HG02884 (cell line): ENCODE measurements around the gene DDC.
"Not testable (repeated sequence)": the region's sequence is repeated elsewhere in the genome, so short reads cannot be mapped to it uniquely, and the experiment has no call there.

ENCODE experiments used
- ATAC-seq: cut with Tn5 transposase; IDR thresholded peaks from one replicate; pipeline ENCODE4 v1.9.1; 2021; ENCODE audit warnings: mild to moderate bottlenecking, moderate library complexity; ENCODE audit not compliant: unreplicated experiment

The DDC gene

GRCh38 chr7:50556247-50556991 is 8.8 kb downstream of the DDC start:
- ATAC-seq, result no peak

- no peak for ATAC-seq
These were observed 9.5 kb downstream of the DDC start for GRCh38 chr7:50555594-50556140.

- no peak for ATAC-seq
These were observed 10.5 kb downstream of the DDC start for GRCh38 chr7:50554431-50555322.

- no peak for ATAC-seq
These were observed 11.2 kb downstream of the DDC start for GRCh38 chr7:50553973-50554372.

- ATAC-seq, result no peak
These were observed 12.3 kb downstream of the DDC start for GRCh38 chr7:50552921-50553320.

GRCh38 chr7:50552139-50552538 is 13.1 kb downstream of the DDC start:
- no peak for ATAC-seq

GRCh38 chr7:50545613-50546012 is 19.6 kb downstream of the DDC start:
- not testable (repeated sequence) for ATAC-seq

GRCh38 chr7:50544992-50545391 is 20.2 kb downstream of the DDC start:
- no peak for ATAC-seq

- ATAC-seq, result no peak
These were observed 21.3 kb downstream of the DDC start for GRCh38 chr7:50543776-50544442.

- ATAC-seq, result no peak
These were observed 23.1 kb downstream of the DDC start for GRCh38 chr7:50542132-50542531.

- no peak for ATAC-seq
These were observed 24.2 kb downstream of the DDC start for GRCh38 chr7:50540785-50541579.

- ATAC-seq, result no peak
These were observed 25.5 kb downstream of the DDC start for GRCh38 chr7:50539725-50540124.

GRCh38 chr7:50538478-50538877 is 26.7 kb downstream of the DDC start:
- no peak for ATAC-seq

GRCh38 chr7:50537417-50537816 is 27.8 kb downstream of the DDC start:
- ATAC-seq, result no peak

GRCh38 chr7:50535291-50535711 is 29.9 kb downstream of the DDC start:
- ATAC-seq, result not testable (repeated sequence)

- ATAC-seq, result no peak
These were observed 30.4 kb downstream of the DDC start for GRCh38 chr7:50534690-50535290.

GRCh38 chr7:50533866-50534265 is 31.3 kb downstream of the DDC start:
- ATAC-seq, result no peak

- no peak for ATAC-seq
These were observed 33.3 kb downstream of the DDC start for GRCh38 chr7:50531928-50532327.

- ATAC-seq, result no peak
These were observed 33.7 kb downstream of the DDC start for GRCh38 chr7:50531401-50531911.

GRCh38 chr7:50530766-50531165 is 34.4 kb downstream of the DDC start:
- ATAC-seq, result no peak
